GM21529 (cell line): ENCODE data around the gene CD160.
"Not testable (repeated sequence)": the region's sequence is repeated elsewhere in the genome, so short reads cannot be mapped to it uniquely, and the experiment has no call there.

Source experiments
- ATAC-seq: cut with Tn5 transposase; IDR thresholded peaks from one replicate; pipeline ENCODE4 v1.9.1; 2021; ENCODE audit not compliant: unreplicated experiment

Gene CD160

GRCh38 chr1:145719230-145720079 is at the start of gene CD160:
Gene CD160 (plus strand): TSS chr1:145719499. CDS start chr1:145728328, 8,829 bp downstream.
- no peak for ATAC-seq

GRCh38 chr1:145670995-145671745 is 48.1 kb upstream of the CD160 start:
- ATAC-seq = not testable (repeated sequence)

- ATAC-seq = not testable (repeated sequence)
Measured at GRCh38 chr1:145673217-145673616, 46.1 kb upstream of the CD160 start.

- not testable (repeated sequence) for ATAC-seq
Measured at GRCh38 chr1:145684858-145685257, 34.4 kb upstream of the CD160 start.

GRCh38 chr1:145686078-145686477 is 33.2 kb upstream of the CD160 start:
- not testable (repeated sequence) for ATAC-seq

GRCh38 chr1:145688328-145688727 is 31.0 kb upstream of the CD160 start:
- ATAC-seq = no peak

- no peak for ATAC-seq
Measured at GRCh38 chr1:145688924-145689323, 30.4 kb upstream of the CD160 start.

GRCh38 chr1:145689922-145690321 is 29.4 kb upstream of the CD160 start:
- ATAC-seq = no peak

- peak; percentile 64 for ATAC-seq
Measured at GRCh38 chr1:145690587-145691558, 28.4 kb upstream of the CD160 start.

- ATAC-seq = no peak
Measured at GRCh38 chr1:145692785-145693443, 26.4 kb upstream of the CD160 start.

GRCh38 chr1:145695821-145696629 is 23.3 kb upstream of the CD160 start:
- no peak for ATAC-seq

GRCh38 chr1:145696630-145696960 is 22.7 kb upstream of the CD160 start:
- ATAC-seq = no peak

GRCh38 chr1:145701306-145701862 is 17.9 kb upstream of the CD160 start:
- ATAC-seq = no peak

GRCh38 chr1:145702052-145702451 is 17.2 kb upstream of the CD160 start:
- ATAC-seq = no peak

- ATAC-seq = no peak
Measured at GRCh38 chr1:145702826-145703225, 16.5 kb upstream of the CD160 start.

GRCh38 chr1:145705622-145706021 is 13.7 kb upstream of the CD160 start:
- ATAC-seq = no peak

GRCh38 chr1:145706086-145706664 is 13.1 kb upstream of the CD160 start:
- ATAC-seq = no peak

GRCh38 chr1:145707183-145707867 is 12.0 kb upstream of the CD160 start, which contains the start of gene PDZK1:
Gene PDZK1 (minus strand): TSS chr1:145707368. CDS start chr1:145688021, 19,347 bp downstream.
- no peak for ATAC-seq
